Neural progenitor cell (in vitro differentiated cells): Measurements from ENCODE around the gene ARPP21. TPM values are rescaled to one million over a fixed set of nuclear protein-coding genes. Genes with fewer than 3 reads are reported as not detected.

Experiments
- DNase-seq: peaks from one replicate; pipeline ENCODE4 v3.0.0-alpha.2; 2016; ENCODE audit warnings: low spot score
- H2AFZ ChIP-seq: fragments of 200-600 bp; sonication (generic); replicated peaks from 2 replicates; pipeline ENCODE4 v1.6.1; 2016; ENCODE audit warnings: antibody characterized with exemption
- H3F3A ChIP-seq: fragments of 200-600 bp; sonication (generic); 2 replicates; pipeline ENCODE4 v1.6.1; 2016; ENCODE audit warnings: antibody characterized with exemption, low read depth
- H3K27ac ChIP-seq: fragments of 200-600 bp; sonication (generic); 2 replicates; pipeline ENCODE4 v1.5.1; 2016; ENCODE audit warnings: mild to moderate bottlenecking
- H3K27me3 ChIP-seq: fragments of 200-600 bp; sonication (generic); 2 replicates; pipeline ENCODE4 v1.6.1; 2016; ENCODE audit warnings: mild to moderate bottlenecking, moderate library complexity
- H3K36me3 ChIP-seq: fragments of 200-600 bp; sonication (generic); 2 replicates; pipeline ENCODE4 v1.5.1; 2016
- H3K4me1 ChIP-seq: fragments of 200-600 bp; sonication (generic); 2 replicates; pipeline ENCODE4 v1.6.1; 2016; ENCODE audit warnings: mixed run types
- H3K4me2 ChIP-seq: fragments of 200-600 bp; sonication (generic); 2 replicates; pipeline ENCODE4 v1.6.1; 2016
- H3K4me3 ChIP-seq: fragments of 200-600 bp; sonication (generic); 2 replicates; pipeline ENCODE4 v1.5.1; 2016
- H3K79me2 ChIP-seq: fragments of 200-600 bp; sonication (generic); 2 replicates; pipeline ENCODE4 v1.6.1; 2016; ENCODE audit warnings: low read depth
- H3K9ac ChIP-seq: fragments of 200-600 bp; sonication (generic); 2 replicates; pipeline ENCODE4 v1.6.1; 2016
- H3K9me3 ChIP-seq: fragments of 200-600 bp; sonication (generic); 2 replicates; pipeline ENCODE4 v1.5.1; 2016; ENCODE audit warnings: low read depth
- H4K20me1 ChIP-seq: fragments of 200-600 bp; sonication (generic); 2 replicates; pipeline ENCODE4 v1.6.1; 2016; ENCODE audit warnings: low read depth
- H3K27ac Mint-ChIP-seq: 3 replicates; pipeline ENCODE4 v1.8.0; 2021; ENCODE audit warnings: mixed read lengths
- H3K27me3 Mint-ChIP-seq: 2 replicates; pipeline ENCODE4 v1.8.0; 2022; ENCODE audit warnings: low read depth, mild to moderate bottlenecking, inconsistent platforms, moderate library complexity, mixed read lengths; ENCODE audit not compliant: insufficient read depth
- H3K36me3 Mint-ChIP-seq: 3 replicates; pipeline ENCODE4 v1.8.0; 2021; ENCODE audit warnings: mixed read lengths
- H3K4me1 Mint-ChIP-seq: 3 replicates; pipeline ENCODE4 v1.8.0; 2021; ENCODE audit warnings: mixed read lengths
- H3K4me3 Mint-ChIP-seq: 3 replicates; pipeline ENCODE4 v1.8.0; 2021; ENCODE audit warnings: mild to moderate bottlenecking, moderate library complexity, mixed read lengths
- H3K9me3 Mint-ChIP-seq: 3 replicates; pipeline ENCODE4 v1.8.0; 2020; ENCODE audit warnings: mixed read lengths
- EZH2 ChIP-seq: fragments of 200-600 bp; sonication (generic); IDR thresholded peaks from 2 replicates; pipeline ENCODE4 v1.6.1; 2017; ENCODE audit warnings: antibody characterized with exemption, mild to moderate bottlenecking, moderate library complexity
- EZH2phosphoT487 ChIP-seq: fragments of 200-600 bp; sonication (generic); IDR thresholded peaks from 2 replicates; pipeline ENCODE4 v1.6.1; 2017; ENCODE audit warnings: antibody characterized with exemption
- total RNA-seq: library from RNA; depleted of rRNA; stranded (reverse); fragments of >200 nt; gene quantifications from 2 replicates; pipeline ENCODE4 v1.2.3, GENCODE V29; 2015; ENCODE audit warnings: low replicate concordance
- TF ChIP-seq, protein P1 (sequence below): fragments of 200-600 bp; sonication (generic); IDR thresholded peaks from 2 replicates; pipeline ENCODE4 v1.5.1; 2017; ENCODE audit warnings: antibody characterized with exemption, mild to moderate bottlenecking

The ARPP21 gene
- total RNA-seq, 1 donor from 2014 or later = not detected

DNA sequence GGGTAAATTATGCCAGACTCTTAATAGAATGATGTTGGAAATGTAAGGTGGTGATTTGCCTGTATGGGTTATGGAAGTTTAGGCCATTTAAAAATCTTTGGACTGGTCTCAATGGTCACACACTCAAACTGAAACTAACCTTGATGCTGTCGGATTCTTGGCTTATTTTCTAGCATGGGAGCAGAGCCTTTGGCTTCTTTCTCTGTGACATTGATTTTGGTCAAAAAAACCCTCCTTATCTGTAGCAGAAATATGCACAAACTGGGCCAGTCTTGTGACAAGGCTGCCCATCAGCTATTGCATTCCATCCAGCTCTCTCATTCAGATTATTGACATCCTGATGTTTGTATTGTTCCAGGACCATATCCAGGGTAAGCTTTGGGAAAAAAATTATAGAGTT lies 35.9 kb downstream of the ARPP21 start:
- Histone ChIP-seq H3K27ac (no peak overlapping the region), H4K20me1 (no peaks in the 10 kb centered on the region), H3K9ac (no peak overlapping the region), H3K79me2 (no peaks in the 10 kb centered on the region), H3K9me3 (no peaks in the 10 kb centered on the region), H3K36me3 (no peaks in the 10 kb centered on the region), H3K27me3 (peaks cover 18% of the 10 kb centered on the region), H3K4me3 (no peak overlapping the region), H3F3A (no peaks in the 10 kb centered on the region), H3K4me2 (no peak overlapping the region), H3K4me1 (no peaks in the 10 kb centered on the region), H2AFZ (no peak overlapping the region)
- no peak for DNase-seq
- Mint-ChIP-seq H3K4me3 (no peak overlapping the region), H3K27ac (no peak overlapping the region), H3K4me1 (peaks cover 10% of the 10 kb centered on the region), H3K27me3 (no peaks in the 10 kb centered on the region), H3K36me3 (no peaks in the 10 kb centered on the region), H3K9me3 (no peaks in the 10 kb centered on the region)
- TF ChIP-seq EZH2phosphoT487 (no peak), EZH2 (no peak)
- TF ChIP-seq, protein P1, sequence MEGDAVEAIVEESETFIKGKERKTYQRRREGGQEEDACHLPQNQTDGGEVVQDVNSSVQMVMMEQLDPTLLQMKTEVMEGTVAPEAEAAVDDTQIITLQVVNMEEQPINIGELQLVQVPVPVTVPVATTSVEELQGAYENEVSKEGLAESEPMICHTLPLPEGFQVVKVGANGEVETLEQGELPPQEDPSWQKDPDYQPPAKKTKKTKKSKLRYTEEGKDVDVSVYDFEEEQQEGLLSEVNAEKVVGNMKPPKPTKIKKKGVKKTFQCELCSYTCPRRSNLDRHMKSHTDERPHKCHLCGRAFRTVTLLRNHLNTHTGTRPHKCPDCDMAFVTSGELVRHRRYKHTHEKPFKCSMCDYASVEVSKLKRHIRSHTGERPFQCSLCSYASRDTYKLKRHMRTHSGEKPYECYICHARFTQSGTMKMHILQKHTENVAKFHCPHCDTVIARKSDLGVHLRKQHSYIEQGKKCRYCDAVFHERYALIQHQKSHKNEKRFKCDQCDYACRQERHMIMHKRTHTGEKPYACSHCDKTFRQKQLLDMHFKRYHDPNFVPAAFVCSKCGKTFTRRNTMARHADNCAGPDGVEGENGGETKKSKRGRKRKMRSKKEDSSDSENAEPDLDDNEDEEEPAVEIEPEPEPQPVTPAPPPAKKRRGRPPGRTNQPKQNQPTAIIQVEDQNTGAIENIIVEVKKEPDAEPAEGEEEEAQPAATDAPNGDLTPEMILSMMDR = no peak

DNA sequence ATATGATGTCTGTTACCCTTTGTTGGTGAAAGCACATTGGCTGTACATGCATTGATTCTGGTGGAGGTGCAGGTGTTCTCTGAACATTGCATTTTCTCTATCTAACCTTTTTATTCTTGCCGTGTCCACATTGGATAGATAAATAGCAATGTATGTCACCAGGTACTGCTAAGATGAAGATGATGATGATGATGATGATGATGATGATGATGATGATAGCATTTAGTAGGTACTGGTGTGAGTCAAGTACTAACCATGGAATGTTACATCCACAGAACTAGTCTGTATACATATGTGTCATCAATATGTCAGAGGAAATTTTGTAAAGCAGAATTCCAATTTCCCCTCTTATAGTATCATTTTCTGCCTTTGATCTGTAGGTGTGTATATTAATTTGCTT lies 36.3 kb downstream of the ARPP21 start:
- H3K9ac ChIP-seq = no peak overlapping the region
- H3K27me3 Mint-ChIP-seq = no peaks in the 10 kb centered on the region
- no peaks in the 10 kb centered on the region for H3K36me3 Mint-ChIP-seq
- H3K9me3 ChIP-seq = no peaks in the 10 kb centered on the region
- no peaks in the 10 kb centered on the region for H4K20me1 ChIP-seq
- peaks cover 18% of the 10 kb centered on the region for H3K27me3 ChIP-seq
- no peak overlapping the region for H2AFZ ChIP-seq
- no peak overlapping the region for H3K27ac Mint-ChIP-seq
- peaks cover 11% of the 10 kb centered on the region for H3K4me1 Mint-ChIP-seq
- H3K36me3 ChIP-seq = no peaks in the 10 kb centered on the region
- H3K4me3 Mint-ChIP-seq = no peak overlapping the region
- no peaks in the 10 kb centered on the region for H3F3A ChIP-seq
- no peak overlapping the region for H3K4me3 ChIP-seq
- no peak overlapping the region for H3K4me2 ChIP-seq
- DNase-seq = no peak
- TF ChIP-seq, protein P1 = no peak
- no peak for TF ChIP-seq EZH2
- no peak for TF ChIP-seq EZH2phosphoT487
- no peak overlapping the region for H3K27ac ChIP-seq
- H3K79me2 ChIP-seq = no peaks in the 10 kb centered on the region
- H3K4me1 ChIP-seq = no peaks in the 10 kb centered on the region
- no peaks in the 10 kb centered on the region for H3K9me3 Mint-ChIP-seq

DNA sequence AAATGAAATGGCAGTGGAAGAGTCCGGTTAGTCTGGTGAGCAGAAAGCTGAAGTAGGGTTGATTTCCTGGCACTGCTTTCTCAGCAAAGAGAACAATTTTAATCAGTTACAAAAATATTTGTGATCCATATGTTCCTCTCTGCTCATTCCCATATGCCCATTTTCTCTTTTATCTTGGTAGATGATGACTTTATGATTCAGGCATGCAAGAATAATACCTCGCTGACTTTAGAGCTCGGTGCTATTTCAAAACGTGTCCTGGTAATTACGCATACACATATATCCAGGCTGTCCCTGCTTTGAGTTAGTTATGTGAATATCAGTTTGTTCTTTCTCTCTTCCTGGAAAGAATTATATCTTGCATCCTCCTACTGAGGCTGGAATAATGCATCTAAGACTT lies 38.5 kb downstream of the ARPP21 start:
- no peak overlapping the region for H3K4me2 ChIP-seq
- no peaks in the 10 kb centered on the region for H3F3A ChIP-seq
- no peaks in the 10 kb centered on the region for H3K79me2 ChIP-seq
- no peaks in the 10 kb centered on the region for H3K9me3 ChIP-seq
- H3K9me3 Mint-ChIP-seq = no peaks in the 10 kb centered on the region
- no peak overlapping the region for H2AFZ ChIP-seq
- no peaks in the 10 kb centered on the region for H3K27me3 Mint-ChIP-seq
- peaks cover 18% of the 10 kb centered on the region for H3K27me3 ChIP-seq
- DNase-seq = no peak
- H3K36me3 ChIP-seq = no peaks in the 10 kb centered on the region
- no peaks in the 10 kb centered on the region for H4K20me1 ChIP-seq
- no peak overlapping the region for H3K9ac ChIP-seq
- TF ChIP-seq, protein P1 = no peak
- TF ChIP-seq EZH2 = no peak
- TF ChIP-seq EZH2phosphoT487 = no peak
- no peak overlapping the region for H3K27ac ChIP-seq
- H3K4me1 ChIP-seq = no peaks in the 10 kb centered on the region
- no peak overlapping the region for H3K4me3 ChIP-seq
- H3K4me1 Mint-ChIP-seq = peaks cover 9% of the 10 kb centered on the region
- no peak overlapping the region for H3K27ac Mint-ChIP-seq
- H3K36me3 Mint-ChIP-seq = no peaks in the 10 kb centered on the region
- no peak overlapping the region for H3K4me3 Mint-ChIP-seq
